ENCODE data around the gene MPND.

MPND gene

GRCh38 chr19:4376991-4377781 lies 33.8 kb downstream of the MPND start:
- FAIRE-seq (no peak), DNase-seq (ENCODE audit: insufficient read length, low spot score) (no peak)
- TF ChIP-seq CTCF (IDR thresholded peaks at IDR 0.05; ENCODE audit: insufficient read depth, missing control alignments), result no peak

- FAIRE-seq, result no peak
- DNase-seq (ENCODE audit: insufficient read length, low spot score), result no peak
- TF ChIP-seq CTCF (IDR thresholded peaks at IDR 0.05; ENCODE audit: insufficient read depth, missing control alignments), result no peak
These were observed 35.5 kb downstream of the MPND start for GRCh38 chr19:4378886-4379285.

- FAIRE-seq, result no peak
- no peak for DNase-seq (ENCODE audit: insufficient read length, low spot score)
These were observed 36.3 kb downstream of the MPND start for GRCh38 chr19:4379383-4380253.

DNA sequence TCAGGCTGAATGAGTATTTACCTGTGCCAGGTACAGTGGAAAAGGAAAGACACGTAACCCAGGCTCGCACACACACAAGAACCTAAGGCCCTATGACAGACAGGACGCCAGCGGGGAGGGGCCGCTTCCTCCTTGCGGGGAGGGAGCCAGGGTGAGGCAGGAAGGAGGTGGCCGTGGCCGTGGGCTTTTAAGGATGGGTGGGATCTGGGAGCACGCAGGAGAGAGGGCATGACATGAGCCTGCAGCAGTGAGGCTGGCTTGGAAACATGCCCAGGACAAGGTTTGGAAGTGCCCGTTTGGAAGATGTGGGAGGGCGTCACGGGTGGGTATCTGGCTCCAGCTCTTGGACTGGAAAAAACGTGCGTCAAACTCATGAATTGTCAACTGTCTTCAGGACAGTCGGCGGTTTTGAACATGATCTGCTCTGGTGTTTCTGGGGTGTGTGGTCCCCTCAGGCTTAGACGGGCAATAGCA lies 36.9 kb downstream of the MPND start:
- no peak for TF ChIP-seq CTCF (IDR thresholded peaks at IDR 0.05; ENCODE audit: insufficient read depth, missing control alignments)
- DNase-seq (ENCODE audit: insufficient read length, low spot score), result no peak
- FAIRE-seq, result no peak

More at GRCh38 chr19:4379383-4380253, 36.3 kb downstream of the MPND start:
- no peak for TF ChIP-seq CTCF (IDR thresholded peaks at IDR 0.05; ENCODE audit: insufficient read depth, missing control alignments)

- no peak for FAIRE-seq
These were observed 42.1 kb downstream of the MPND start for GRCh38 chr19:4385291-4386040.

More at GRCh38 chr19:4385291-4386040, 42.1 kb downstream of the MPND start:
- no peak for DNase-seq (ENCODE audit: insufficient read length, low spot score)
- TF ChIP-seq CTCF (IDR thresholded peaks at IDR 0.05; ENCODE audit: insufficient read depth, missing control alignments), result no peak

Measured in D721Med (cell line).